HG03457 (cell line): ENCODE results near the gene CPZ.
"Not testable (repeated sequence)": the region's sequence is repeated elsewhere in the genome, so short reads cannot be mapped to it uniquely, and the experiment has no call there.

Experiments used
- ATAC-seq: cut with Tn5 transposase; IDR thresholded peaks from one replicate; pipeline ENCODE4 v1.9.1; 2021; ENCODE audit warnings: moderate number of reproducible peaks; ENCODE audit not compliant: unreplicated experiment

CPZ gene

GRCh38 chr4:8608714-8609391 lies 16.3 kb downstream of the CPZ start:
- ATAC-seq: no peak

GRCh38 chr4:8609406-8609805 lies 16.8 kb downstream of the CPZ start:
- ATAC-seq: no peak

DNA sequence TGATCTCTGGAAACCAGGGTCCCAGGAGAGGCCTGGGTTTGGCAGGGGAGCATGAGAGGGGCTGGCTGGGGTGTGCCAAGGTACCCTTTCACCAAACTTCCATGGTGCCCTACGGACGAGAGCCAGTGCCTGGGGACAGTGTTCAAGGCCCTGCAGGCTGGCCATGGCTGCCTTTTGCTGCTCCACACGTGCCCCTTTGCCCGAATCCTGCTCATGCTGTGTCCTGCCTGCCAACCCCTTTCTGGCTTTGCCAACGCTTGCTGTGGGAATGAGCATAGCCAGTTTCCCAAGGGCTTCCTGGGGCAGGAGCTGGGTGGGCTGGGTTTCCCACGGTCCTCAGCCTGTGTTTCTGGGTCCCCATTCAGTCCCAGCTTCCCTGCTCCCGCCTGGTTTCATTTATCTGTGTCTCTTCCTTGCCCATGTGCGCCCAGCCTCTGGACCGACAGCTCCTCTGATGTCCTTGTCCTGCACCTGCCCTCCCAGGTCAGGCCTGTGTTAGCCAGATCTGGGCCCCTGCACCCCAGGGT lies 17.3 kb downstream of the CPZ start:
- no peak for ATAC-seq

DNA sequence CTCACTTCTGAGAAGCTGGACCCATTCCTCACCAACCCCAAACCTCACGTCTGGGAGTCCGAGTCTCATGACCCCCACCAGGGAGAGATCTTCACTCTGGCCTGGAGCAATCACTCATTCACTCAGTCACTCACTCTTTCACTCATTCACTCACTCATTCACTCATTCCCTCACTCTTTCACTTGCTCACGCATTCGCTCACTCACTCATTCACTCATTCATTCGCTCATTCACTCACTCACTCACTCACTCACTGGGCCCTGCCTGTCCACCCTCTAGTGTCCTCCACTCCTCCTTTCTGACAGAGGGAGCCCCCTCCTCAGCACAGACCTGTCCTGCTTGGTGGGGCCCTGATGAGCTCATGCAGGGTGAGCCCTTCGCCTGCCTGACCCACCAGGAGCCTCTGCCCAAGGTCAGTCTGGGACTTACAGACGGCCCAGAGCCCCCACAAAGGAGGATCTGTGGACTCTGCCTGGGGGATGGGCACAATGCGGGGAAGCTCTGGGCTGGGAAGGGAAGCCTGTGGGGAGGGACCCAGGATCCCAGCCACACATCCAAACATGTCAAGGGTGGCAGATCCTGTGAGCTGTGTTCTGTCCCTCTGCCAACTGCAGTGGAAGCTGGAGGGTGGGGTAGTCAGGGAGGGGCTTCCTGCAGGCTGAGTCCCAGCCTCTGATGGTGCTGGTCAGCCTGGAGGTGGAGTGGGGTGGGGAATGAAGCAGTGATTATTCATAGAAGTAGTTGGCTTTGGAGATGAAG lies 18.5 kb downstream of the CPZ start:
- no peak for ATAC-seq

DNA sequence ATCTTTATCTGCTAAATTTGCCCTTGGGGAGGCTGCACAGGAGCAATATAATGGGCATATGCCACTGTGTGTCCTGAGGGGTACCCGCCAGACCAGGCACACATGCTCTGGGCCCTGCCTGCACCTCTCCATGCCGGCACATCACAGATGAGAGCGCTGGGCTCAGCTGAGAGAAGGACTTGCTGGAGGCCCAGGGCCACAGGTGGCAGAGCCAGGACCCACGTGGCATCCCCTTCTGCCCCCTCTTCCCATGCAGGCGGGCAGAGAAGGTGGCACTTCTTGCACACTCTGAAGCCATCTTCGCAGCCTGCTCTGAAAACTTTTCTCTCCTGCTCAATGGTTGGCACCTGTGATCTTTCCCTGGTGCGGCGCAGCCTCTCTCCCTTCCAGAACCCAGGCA lies 20.1 kb downstream of the CPZ start:
- no peak for ATAC-seq

DNA sequence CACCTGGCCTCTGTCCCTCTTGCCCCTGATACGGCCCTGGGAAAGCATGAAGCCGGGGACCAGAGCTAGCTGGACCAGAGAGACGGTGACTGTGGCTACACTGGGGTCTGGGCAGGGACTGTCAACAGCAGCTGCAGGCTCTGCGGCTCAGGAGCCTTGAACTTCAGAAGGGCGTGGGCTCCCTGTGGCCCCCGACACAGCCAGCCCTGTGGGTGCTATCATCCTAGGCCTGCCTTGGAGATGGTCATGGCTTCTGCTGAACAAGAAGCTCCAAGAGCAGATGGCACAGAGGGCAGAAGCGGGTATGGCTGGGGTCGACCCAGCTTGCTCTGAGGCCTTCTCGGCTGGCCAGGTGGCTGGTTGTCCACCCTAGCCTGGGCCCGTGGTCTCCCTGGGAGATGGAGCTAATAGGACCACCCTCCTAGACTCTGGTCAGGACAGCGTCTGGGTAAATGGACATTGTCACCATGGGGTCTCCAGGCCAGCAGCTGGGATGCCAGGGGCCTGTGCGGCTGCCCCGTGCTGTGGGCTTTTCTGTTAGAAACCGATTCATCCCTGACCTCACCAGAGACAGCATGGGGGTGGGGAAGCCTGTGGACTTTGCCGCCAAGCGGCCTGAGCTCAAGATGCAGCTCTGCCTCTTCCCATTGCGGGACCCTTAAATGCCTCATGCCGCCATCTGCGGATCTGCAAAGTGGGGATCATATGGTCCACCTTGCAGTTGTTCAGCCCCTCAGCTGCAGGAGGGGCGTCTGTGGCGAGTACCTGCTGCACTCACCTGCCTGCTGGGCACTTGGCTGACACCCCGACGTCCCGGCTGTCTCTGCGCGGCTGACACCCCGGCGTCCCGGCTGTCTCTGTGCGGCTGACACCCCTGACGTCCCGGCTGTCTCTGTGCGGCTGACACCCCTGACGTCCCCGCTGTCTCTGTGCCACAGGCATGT lies 21.1 kb downstream of the CPZ start:
- no peak for ATAC-seq

DNA sequence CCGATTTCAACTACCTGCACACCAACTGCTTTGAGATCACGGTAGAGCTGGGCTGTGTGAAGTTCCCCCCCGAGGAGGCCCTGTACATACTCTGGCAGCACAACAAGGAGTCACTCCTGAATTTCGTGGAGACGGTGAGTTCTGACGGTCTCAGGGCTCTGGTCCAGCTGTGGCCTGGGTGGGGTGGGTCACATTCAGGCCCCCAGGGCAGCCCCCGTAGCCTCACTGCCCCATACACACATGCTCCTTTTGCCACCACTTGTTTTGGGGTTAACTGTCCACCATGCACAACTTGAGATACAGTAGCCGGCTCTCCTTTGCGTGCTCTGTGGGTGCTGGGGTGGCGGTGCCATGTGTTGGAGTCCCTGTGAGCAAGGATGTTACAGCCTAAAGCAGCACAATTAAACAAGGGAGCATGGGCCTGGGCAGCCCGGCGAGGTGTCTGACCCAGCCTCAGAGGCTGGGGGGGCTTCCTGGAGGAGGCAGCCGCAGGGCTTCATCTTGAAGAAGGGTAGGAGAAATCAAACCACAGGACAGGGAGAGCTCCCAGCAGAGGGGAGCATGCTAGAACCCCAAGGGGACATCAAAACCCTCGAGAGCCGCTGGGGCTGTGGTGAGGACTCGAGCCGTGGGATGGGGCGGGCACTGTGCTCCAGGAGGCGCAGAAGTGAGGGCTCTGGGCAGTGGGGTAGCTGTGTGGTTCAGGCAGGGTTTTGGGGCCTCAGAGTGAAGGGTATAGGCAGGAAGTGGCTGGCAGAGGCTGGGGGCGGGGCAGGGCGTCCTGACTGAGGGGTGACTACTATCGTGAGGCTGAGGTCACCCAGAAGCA lies 22.0 kb downstream of the CPZ start:
- ATAC-seq: no peak

- no peak for ATAC-seq
These were observed 22.8 kb downstream of the CPZ start for GRCh38 chr4:8615366-8615765.

DNA sequence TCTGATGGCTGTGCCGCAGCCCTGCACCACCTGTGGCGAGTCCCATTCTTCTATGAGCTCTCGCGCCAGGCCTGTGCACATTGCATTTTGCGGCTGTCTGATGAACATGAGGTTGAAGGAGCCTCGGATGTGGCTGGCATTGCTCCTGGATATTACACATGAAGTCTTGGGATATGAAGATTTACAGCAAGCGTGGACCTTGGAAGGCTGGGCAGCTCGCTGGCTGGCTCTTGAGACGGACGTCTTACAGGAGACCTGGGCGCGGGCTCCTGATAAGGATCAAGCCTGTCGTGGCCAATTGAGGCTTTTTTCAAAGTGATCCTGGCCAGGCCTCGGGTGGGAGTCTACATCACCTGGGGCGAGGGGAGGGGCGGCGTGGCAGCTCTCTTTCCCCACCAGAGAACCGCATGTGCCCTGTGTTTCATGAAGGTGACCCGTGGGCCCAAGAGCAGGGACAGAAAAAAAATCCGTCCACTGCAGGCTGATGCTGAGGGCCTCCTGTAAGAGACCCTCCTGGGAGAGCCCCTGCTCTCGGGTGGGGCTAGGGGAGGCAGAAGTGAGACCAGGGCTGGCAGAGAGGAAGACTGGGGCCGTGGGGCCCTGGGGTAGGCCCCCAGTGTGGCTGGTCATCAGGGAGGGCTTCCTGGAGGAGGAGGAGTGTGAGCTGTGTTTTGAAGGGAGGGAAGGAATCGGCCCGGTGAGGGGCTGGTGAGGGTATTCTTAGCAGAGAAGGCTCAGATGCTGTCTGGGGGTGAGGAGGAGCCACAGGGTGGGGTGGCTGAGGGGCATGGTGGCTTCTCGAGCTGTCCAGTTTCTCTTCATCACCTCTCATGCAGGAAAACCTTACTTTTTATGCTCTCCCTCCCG lies 23.6 kb downstream of the CPZ start:
- ATAC-seq: no peak

- no peak for ATAC-seq
These were observed 24.3 kb downstream of the CPZ start for GRCh38 chr4:8616831-8617230.

- ATAC-seq: no peak
These were observed 25.0 kb downstream of the CPZ start for GRCh38 chr4:8617486-8618040.

DNA sequence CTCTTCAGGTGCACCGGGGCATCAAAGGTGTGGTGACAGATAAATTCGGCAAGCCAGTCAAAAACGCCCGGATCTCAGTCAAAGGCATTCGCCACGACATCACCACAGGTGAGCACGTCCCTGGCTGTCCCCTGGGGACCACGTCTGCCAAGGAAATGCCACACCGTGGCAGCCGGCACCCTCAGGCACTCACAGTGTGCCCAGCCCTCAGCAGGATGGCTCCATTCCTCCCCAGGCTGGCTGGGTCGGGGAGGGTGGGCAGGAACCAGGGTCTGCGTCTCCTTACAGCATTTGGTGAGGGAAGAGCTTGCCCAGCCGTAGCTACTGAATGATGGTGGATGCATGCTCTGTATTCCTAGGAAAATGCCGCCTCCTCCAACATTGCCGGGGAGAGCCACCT lies 25.9 kb downstream of the CPZ start:
- no peak for ATAC-seq

GRCh38 chr4:8618961-8619720 lies 26.6 kb downstream of the CPZ start:
- ATAC-seq: no peak

- ATAC-seq: not testable (repeated sequence)
These were observed 28.6 kb downstream of the CPZ start for GRCh38 chr4:8621135-8621534.

GRCh38 chr4:8624601-8625272 lies 32.2 kb downstream of the CPZ start:
- not testable (repeated sequence) for ATAC-seq

DNA sequence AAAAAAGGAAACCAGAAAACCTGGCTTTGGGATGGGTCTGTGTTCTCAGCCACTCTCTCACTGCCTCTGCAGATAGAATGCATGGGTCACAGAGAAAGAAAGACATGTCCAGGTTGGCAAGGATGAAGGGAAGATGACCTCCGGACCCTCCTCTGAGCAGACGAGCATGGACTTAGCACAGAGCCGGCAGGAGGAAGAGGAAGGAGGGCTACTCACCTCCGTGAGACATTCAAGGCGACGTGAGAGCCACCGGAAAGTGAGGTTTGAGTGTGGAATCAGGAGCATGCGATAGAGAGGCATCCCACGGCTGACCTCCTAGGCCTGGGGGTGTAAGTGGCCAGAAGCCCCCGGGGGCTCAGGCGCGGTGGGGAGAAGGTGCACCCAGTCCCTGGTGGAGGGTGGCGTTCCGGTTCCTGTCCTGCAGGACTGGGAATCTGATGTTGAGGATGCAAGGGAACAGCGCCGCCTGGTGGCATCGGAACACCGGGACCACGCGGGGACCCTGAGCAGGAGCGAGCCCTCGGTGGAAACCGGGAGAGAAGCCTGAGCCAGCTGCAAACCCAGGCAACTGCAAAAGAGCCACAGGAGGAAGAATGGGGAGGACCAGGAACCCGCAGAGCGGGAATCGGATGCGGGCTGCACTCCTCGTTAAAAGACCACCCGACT lies 37.8 kb downstream of the CPZ start:
- ATAC-seq: not testable (repeated sequence)

- not testable (repeated sequence) for ATAC-seq
These were observed 39.3 kb downstream of the CPZ start for GRCh38 chr4:8631896-8632295.
